ENCODE measurements around the gene SDR39U1. TPM values are rescaled to one million over a fixed set of nuclear protein-coding genes. Genes with fewer than 3 reads are reported as not detected.

SDR39U1 gene
- total and polyA plus RNA-seq, 2 experiments from 2014 or later, result 34.1 to 99.7 TPM

DNA sequence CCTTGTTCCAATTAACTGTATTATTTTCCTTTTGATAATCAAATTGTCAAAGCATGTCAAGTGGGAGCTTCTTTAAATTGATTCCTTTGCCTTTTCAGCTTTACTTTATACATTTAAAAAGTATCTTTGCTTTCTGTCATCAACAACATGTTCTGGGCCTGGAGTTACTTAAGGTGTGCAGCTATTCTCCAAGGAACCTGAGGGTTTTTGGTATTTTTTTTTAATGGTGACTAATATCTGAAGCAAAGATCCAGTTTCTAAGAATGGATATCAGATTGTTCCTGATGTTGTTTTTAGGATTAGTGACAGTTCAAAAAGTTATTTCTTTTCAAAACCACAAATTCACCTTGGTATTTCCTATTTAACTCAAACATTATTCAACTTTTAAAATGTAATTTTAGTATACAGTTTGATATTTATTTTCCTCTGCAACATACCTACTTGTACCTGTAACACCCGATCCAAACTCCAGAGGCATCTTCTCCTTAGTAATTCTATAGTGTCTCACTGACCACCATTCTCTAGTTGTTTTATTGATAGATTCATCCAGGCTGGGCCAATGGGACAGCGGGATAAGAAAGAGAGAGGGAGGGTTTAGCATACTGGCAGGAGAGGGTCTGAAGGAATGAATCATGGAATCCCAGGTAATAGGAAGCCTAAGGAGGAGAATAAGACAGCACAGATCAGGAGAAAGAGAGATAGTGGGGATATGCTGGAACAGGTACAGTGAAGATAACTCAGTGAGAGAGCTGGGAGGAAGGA lies 16.2 kb downstream of the SDR39U1 start:
- Histone ChIP-seq H3K9me3 (ENCODE audit: low read depth) (no peaks in the 10 kb centered on the region), H3K27me3 (no peaks in the 10 kb centered on the region), H3K79me2 (peaks cover 17% of the 10 kb centered on the region), H3K4me1 (ENCODE audit: insufficient read depth) (peaks cover 37% of the 10 kb centered on the region), H3K4me2 (peak overlapping the region; percentile 21), H3K4me3 (no peak overlapping the region), H3K36me3 (replicated peaks; ENCODE audit: insufficient read depth, low read depth) (no peaks in the 10 kb centered on the region), H3K9me2 (replicated peaks; ENCODE audit: insufficient read depth) (no peaks in the 10 kb centered on the region), H4K20me1 (ENCODE audit: insufficient read depth, poor library complexity, severe bottlenecking) (peaks cover 4% of the 10 kb centered on the region), H2AFZ (no peak overlapping the region), H3K27ac (peak overlapping the region; percentile 87)
- 69% methylated on average over 2 of the region's 2 CpGs for WGBS (ENCODE audit: low lambda C conversion rate, missing lambda C conversion rate)
- TF ChIP-seq EZH2 (IDR thresholded peaks at IDR 0.05; ENCODE audit: borderline replicate concordance) (no peak), EZH2phosphoT487 (IDR thresholded peaks at IDR 0.05; ENCODE audit: low read depth, severe bottlenecking, unreplicated experiment) (no peak)
- TF ChIP-seq, protein P1, sequence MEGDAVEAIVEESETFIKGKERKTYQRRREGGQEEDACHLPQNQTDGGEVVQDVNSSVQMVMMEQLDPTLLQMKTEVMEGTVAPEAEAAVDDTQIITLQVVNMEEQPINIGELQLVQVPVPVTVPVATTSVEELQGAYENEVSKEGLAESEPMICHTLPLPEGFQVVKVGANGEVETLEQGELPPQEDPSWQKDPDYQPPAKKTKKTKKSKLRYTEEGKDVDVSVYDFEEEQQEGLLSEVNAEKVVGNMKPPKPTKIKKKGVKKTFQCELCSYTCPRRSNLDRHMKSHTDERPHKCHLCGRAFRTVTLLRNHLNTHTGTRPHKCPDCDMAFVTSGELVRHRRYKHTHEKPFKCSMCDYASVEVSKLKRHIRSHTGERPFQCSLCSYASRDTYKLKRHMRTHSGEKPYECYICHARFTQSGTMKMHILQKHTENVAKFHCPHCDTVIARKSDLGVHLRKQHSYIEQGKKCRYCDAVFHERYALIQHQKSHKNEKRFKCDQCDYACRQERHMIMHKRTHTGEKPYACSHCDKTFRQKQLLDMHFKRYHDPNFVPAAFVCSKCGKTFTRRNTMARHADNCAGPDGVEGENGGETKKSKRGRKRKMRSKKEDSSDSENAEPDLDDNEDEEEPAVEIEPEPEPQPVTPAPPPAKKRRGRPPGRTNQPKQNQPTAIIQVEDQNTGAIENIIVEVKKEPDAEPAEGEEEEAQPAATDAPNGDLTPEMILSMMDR (IDR thresholded peaks at IDR 0.05; ENCODE audit: poor library complexity), result no peak
- no peak for DNase-seq (ENCODE audit: low spot score)

DNA sequence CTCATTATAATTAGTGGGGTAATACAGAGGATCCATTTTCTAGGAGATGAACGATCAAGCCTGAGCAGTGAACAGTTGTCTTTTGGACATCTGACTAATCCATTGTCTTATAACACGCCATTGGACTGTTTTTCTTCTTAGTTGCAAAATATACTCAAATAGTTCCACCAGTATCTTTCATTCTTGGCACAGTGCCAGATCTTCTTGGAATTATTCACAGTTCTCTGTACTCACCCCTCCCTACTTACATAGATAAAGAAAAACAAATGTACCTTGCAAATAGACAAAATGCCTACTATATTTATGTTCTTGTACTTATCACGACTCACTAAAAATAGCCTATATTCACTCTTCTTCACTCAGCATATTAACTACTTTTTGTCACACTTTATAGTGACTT lies 16.9 kb downstream of the SDR39U1 start:
- TF ChIP-seq, protein P1 (IDR thresholded peaks at IDR 0.05; ENCODE audit: poor library complexity), result no peak
- no peak for TF ChIP-seq EZH2 (IDR thresholded peaks at IDR 0.05; ENCODE audit: borderline replicate concordance)
- TF ChIP-seq EZH2phosphoT487 (IDR thresholded peaks at IDR 0.05; ENCODE audit: low read depth, severe bottlenecking, unreplicated experiment), result no peak
- no peaks in the 10 kb centered on the region for H3K36me3 ChIP-seq (replicated peaks; ENCODE audit: insufficient read depth, low read depth)
- H3K9me3 ChIP-seq (ENCODE audit: low read depth), result no peaks in the 10 kb centered on the region
- peak overlapping the region; percentile 87 for H3K27ac ChIP-seq
- peaks cover 11% of the 10 kb centered on the region for H3K79me2 ChIP-seq
- peaks cover 33% of the 10 kb centered on the region for H3K4me1 ChIP-seq (ENCODE audit: insufficient read depth)
- no peaks in the 10 kb centered on the region for H3K27me3 ChIP-seq
- H3K4me3 ChIP-seq, result no peak overlapping the region
- peak; percentile 78 for DNase-seq (ENCODE audit: low spot score)
- no peak overlapping the region for H2AFZ ChIP-seq
- no peaks in the 10 kb centered on the region for H3K9me2 ChIP-seq (replicated peaks; ENCODE audit: insufficient read depth)
- no peaks in the 10 kb centered on the region for H4K20me1 ChIP-seq (ENCODE audit: insufficient read depth, poor library complexity, severe bottlenecking)
- WGBS (ENCODE audit: low lambda C conversion rate, missing lambda C conversion rate), result 60% methylated on average over 3 of the region's 3 CpGs
- H3K4me2 ChIP-seq, result peak overlapping the region; percentile 21

DNA sequence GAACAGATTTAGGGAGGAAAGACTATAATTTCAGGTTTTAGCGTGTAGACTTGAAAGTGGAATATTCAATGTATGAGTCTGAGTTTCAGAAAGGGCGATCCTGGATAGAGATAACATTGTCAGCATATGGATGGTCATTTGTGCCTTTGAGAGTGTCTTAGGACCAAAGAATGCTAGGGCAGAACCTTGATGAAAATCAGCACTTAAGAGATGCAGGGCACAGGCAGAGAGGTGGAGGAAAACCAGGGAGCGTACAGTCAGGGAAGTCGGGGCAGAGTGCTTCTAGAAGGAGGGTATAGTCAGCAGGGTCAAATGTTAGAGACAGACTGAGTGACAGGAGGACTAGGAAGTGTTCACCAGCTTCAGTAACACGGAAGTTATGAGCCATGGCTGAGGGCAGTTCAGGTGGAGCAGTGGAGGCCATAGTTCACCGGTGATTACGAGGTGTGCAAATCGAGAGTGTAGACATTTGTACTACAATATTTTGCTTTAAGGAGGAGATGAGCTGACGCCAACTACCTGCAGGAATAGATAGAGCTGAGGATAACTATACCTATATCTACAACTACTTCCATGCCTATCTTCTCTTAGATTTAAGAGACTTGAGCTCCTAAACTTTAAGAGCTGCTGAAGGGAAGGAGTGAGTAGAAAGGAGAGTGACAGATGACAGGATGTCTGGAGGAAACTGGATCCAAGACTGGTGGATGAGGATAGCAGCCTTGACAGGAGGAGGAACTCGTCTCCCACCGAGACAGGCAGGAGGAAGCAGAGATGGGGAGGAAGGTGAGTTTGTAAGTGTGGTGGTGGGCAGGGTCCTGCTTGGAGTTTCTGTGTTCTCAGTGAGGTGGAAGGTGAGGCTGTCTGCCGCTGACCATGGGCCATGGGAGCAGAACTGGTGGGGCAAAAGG lies 19.6 kb downstream of the SDR39U1 start:
- no peaks in the 10 kb centered on the region for H3K79me2 ChIP-seq
- H3K9me2 ChIP-seq (replicated peaks; ENCODE audit: insufficient read depth), result no peaks in the 10 kb centered on the region
- no peak overlapping the region for H3K4me3 ChIP-seq
- WGBS (ENCODE audit: low lambda C conversion rate, missing lambda C conversion rate), result 76% methylated on average over 12 of the region's 12 CpGs
- H3K27me3 ChIP-seq, result no peaks in the 10 kb centered on the region
- peak overlapping the region; percentile 28 for H3K4me2 ChIP-seq
- peaks cover 21% of the 10 kb centered on the region for H3K4me1 ChIP-seq (ENCODE audit: insufficient read depth)
- no peaks in the 10 kb centered on the region for H4K20me1 ChIP-seq (ENCODE audit: insufficient read depth, poor library complexity, severe bottlenecking)
- H3K27ac ChIP-seq, result peak overlapping the region; percentile 63
- H3K36me3 ChIP-seq (replicated peaks; ENCODE audit: insufficient read depth, low read depth), result no peaks in the 10 kb centered on the region
- no peak overlapping the region for H2AFZ ChIP-seq
- TF ChIP-seq, protein P1 (IDR thresholded peaks at IDR 0.05; ENCODE audit: poor library complexity), result no peak
- no peak for TF ChIP-seq EZH2 (IDR thresholded peaks at IDR 0.05; ENCODE audit: borderline replicate concordance)
- no peak for TF ChIP-seq EZH2phosphoT487 (IDR thresholded peaks at IDR 0.05; ENCODE audit: low read depth, severe bottlenecking, unreplicated experiment)
- H3K9me3 ChIP-seq (ENCODE audit: low read depth), result no peaks in the 10 kb centered on the region
- peak; percentile 51 for DNase-seq (ENCODE audit: low spot score)

Data from hepatocyte (in vitro differentiated cells).